HG02852 (cell line): ENCODE results near the gene ZNF571.

Source experiments
- ATAC-seq: cut with Tn5 transposase; IDR thresholded peaks from one replicate; pipeline ENCODE4 v1.9.1; 2021; ENCODE audit warnings: mild to moderate bottlenecking, moderate library complexity; ENCODE audit not compliant: unreplicated experiment

ZNF571 gene

DNA sequence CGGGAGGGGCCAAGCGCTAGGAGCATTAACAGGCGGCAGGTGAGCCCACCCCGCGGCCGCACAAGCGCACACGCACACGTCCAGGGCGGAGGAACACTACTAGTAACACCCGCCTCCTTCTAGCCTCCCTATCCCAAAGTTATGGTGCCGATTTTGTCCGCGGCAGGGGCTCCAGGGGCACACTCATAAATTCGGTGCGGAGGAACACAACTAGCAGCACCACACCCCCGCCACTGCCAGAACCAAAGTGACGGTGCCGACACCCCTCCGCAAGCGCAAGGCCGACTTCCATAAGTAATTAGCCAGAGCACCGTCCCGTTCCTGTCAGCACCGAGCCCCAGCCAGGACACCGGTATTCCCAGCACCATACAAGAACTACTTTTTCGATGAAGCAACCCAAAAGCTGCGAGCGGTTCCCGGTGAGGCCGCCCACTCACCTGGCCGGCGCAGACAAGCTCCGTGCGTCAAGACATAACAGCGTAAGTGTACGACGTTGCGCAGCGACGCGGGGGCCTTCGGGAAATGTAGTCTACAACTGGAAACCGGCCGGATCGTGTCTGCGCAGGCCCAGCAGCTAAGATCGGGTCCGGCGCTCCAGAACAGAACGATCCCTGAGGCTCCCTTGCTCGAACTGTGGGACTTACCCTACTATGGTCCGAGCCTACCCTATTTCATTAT is at the start of gene ZNF571, which contains the start of gene ZNF540:
TSS of gene ZNF571 (minus strand) at position 489 of the 678 bp plus-strand sequence. CDS start 8,116 bp downstream, outside the sequence.
TSS of gene ZNF540 (plus strand) at position 573 of the 678 bp plus-strand sequence. CDS start 3,572 bp downstream, outside the sequence.
- ATAC-seq, result peak; percentile 95

DNA sequence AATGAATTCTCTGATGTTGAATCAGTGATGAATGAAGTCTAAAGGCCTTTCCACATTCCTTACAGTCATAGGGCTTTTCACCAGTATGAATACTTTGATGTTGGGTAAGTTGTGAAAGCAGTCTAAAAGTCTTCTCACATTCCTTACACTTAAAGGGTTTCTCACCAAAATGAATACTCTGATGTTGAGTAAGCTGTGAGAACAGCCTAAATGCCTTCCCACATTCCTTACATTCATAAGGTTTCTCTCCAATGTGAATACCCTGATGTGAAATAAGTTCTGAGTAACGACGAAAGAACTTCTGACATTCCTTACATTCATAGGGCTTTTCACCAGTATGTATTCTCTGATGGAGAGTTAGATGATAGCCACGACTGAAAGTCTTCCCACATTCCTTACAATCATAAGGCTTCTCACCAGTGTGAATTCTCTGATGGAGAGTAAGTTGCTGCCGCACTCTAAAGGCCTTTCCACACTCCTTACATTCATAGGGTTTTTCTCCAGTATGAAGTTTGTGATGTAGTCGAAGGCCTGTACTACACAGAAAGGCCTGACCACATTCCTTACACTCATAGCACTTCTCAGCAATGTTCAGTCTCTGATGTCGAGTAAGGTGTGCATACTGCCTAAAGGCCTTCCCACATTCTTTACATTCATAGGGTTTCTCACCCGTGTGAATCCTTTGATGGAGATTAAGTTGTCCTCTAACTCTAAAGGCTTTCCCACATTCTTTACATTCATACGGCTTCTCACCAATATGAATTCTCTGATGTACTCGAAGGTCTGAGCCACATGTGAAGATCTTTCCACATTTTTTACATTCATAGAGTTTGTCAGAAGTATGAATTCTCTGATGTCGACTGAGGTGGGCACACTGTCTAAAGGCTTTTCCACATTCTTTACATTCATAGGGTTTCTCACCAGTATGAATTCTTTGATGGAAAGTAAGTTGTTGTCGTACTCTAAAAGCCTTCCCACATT is 40.8 kb upstream of the ZNF571 start:
- no peak for ATAC-seq

DNA sequence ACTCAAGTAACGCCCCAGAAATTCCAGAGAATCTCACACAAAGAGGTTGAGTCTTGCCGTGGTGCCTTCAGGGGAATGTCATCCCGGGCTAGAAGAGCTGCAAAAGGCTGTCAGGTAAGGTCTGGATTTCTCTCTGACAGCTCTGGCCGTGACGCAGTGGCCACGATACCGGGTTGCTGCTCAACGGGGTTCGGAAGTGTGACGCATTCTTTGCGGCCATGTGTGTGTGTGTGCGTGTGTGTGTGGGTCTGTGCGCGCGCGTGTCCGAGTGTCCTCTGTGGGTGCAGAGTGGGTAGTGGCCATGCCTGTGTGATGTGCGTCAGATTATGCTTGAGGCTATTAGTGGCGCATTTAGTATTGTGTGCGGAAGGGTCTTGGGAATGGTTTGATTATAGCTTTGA is 390 bp upstream of the ZNF571 start:
- peak; percentile 30 for ATAC-seq

GRCh38 chr19:37593996-37594303 is 642 bp downstream of the ZNF571 start:
- ATAC-seq, result no peak

DNA sequence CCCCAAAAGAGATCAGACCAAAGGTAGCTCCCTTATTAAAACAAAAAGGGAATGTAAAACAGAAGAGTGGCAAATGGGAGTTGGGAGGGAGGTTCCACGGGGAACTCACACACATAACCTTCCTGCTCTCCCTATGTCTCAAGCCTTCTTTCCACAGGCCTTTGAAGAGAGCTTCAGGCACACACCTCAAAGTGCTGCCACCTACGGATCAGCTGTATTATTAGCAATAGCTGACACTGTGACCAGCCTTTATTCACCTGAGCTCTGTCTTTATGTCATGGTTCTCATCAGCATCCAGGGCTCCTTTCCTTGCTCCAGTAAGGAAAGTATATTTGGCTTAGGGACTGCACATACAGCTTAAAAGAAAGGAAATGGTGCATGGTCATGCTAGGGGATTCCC is 11.3 kb downstream of the ZNF571 start:
- ATAC-seq, result no peak

DNA sequence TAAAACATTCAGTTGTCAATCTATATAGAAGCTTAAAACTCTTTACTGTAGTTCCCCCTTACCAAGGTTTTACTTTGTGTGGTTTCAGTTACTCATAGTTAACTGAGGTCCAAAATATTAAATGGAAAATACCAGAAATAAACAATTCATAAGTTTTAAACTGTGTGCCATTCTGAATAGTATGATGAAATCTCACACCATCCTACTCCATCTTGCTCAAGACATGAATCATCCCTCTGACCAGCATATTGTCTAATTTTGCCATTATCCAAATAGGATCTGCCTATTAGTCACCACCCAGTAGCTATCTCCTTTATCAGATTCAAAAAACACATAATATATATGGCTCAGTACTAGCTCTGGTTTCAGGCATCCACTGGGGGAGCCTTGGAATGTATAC is 22.4 kb downstream of the ZNF571 start:
- no peak for ATAC-seq

DNA sequence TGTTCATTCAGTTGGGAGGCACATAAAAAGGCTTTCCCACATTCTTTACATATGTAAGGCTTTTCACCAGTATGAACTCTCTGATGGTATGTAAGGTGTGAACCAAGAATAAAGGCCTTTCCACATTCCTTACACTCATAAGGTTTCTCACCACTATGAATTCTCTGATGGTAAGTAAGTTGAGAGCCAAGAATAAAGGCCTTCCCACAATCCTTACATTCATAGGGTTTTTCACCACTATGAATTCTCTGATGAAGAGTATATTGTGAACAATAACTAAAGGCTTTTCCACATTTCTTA is 29.3 kb downstream of the ZNF571 start:
- no peak for ATAC-seq

GRCh38 chr19:37564624-37565369 is 29.8 kb downstream of the ZNF571 start:
- no peak for ATAC-seq

- ATAC-seq, result no peak
These were observed 31.1 kb downstream of the ZNF571 start for GRCh38 chr19:37563518-37563917.

DNA sequence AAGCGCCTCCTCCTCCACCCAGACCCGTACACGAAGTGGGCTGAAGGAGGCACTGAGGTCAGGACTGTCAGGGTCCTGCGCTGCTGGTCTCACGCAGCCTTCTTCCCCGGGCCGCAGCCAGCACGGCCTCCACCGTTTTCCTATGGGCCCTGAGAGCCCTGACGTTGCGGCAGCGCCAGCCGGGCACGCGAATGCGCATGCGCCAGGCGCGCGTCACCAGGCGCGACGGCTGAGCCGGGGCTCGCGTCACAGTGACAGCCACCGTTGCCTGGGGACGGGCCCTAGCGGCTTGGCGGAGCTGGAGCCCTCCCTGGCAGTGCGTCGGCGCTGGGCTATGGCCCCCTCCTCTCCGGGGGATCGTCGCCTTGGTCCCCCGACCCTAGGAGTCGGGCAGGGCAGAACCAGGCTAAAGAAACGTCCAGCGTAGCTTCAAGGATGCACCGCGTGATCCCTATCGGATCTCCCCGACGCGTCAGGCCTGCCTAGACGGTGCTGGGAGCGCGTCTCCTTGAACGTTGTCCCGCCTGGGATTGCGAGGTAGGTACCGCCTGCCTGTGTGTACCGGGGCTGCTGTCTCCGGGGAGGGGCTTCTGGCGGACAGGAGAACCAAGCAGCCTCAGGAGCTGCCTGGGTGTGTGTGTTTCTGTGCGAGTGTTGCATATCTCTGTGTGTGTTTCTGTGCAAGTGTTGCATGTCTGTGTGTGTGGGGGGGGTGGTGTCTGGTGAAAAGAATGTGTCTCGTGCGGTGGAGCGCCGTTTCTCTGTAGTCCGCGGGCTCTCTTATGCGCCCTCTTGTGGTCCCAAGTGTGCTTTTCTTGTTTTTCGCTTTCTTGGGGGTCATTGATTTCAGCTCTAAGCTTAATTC is 43.2 kb downstream of the ZNF571 start:
- ATAC-seq, result no peak

GRCh38 chr19:37537391-37537947 is 57.1 kb downstream of the ZNF571 start:
- no peak for ATAC-seq

DNA sequence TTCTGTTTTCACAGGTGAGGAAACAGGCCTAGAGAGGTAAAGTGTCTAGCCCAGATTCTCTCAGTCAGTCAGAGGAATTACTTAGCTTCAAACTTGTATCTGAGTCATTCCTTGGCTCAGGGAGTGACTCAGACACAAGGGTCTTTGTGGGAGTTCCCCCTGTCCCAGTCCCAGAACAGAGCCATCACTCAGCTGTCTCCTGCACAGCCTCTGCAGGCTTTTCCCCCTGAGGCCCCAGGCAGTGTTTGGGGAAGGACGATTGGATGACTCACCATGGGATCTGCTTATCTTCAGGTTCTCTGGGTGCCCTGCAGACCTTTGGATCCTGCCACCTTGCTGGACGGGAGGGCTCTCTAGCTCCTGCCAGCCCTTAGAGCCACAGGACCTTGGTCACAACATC is 74.7 kb downstream of the ZNF571 start:
- no peak for ATAC-seq
